Glutamatergic neuron (in vitro differentiated cells): Measurements from ENCODE around the gene GTF3C2. TPM values are rescaled to one million over a fixed set of nuclear protein-coding genes. Genes with fewer than 3 reads are reported as not detected.

ENCODE experiments used
- DNase-seq: peaks from one replicate; pipeline ENCODE4 v3.0.0; 2022
- H3K27ac Mint-ChIP-seq: one replicate; pipeline ENCODE4 v1.8.0; 2020; ENCODE audit warnings: mild to moderate bottlenecking, mixed read lengths, inconsistent platforms; ENCODE audit not compliant: unreplicated experiment
- H3K27me3 Mint-ChIP-seq: one replicate; pipeline ENCODE4 v1.8.0; 2020; ENCODE audit warnings: mild to moderate bottlenecking, moderate library complexity, mixed read lengths, inconsistent platforms; ENCODE audit not compliant: unreplicated experiment
- H3K36me3 Mint-ChIP-seq: one replicate; pipeline ENCODE4 v1.8.0; 2020; ENCODE audit warnings: mild to moderate bottlenecking, mixed read lengths, inconsistent platforms; ENCODE audit not compliant: unreplicated experiment
- H3K4me1 Mint-ChIP-seq: one replicate; pipeline ENCODE4 v1.8.0; 2020; ENCODE audit warnings: mild to moderate bottlenecking, low read depth, mixed read lengths, inconsistent platforms; ENCODE audit not compliant: unreplicated experiment
- H3K4me3 Mint-ChIP-seq: one replicate; pipeline ENCODE4 v1.8.0; 2020; ENCODE audit warnings: mild to moderate bottlenecking, mixed read lengths, inconsistent platforms; ENCODE audit not compliant: unreplicated experiment
- H3K9me3 Mint-ChIP-seq: one replicate; pipeline ENCODE4 v1.8.0; 2020; ENCODE audit warnings: mild to moderate bottlenecking, moderate library complexity, mixed read lengths, inconsistent platforms; ENCODE audit not compliant: unreplicated experiment
- total RNA-seq: library from RNA; stranded (reverse); fragmentation: NEBNext Ultra II Directional; extraction: Animal tissue kit (Norgen Biotek cat#: 25700); gene quantifications from one replicate; pipeline ENCODE4 v1.2.1, GENCODE V29; 2021; ENCODE audit not compliant: unreplicated experiment
- TF ChIP-seq, protein P1 (sequence below): fragments of 200-600 bp; sonication (generic); IDR thresholded peaks from one replicate; pipeline ENCODE4 v1.5.0; 2021; ENCODE audit not compliant: partially characterized antibody, unreplicated experiment

Gene GTF3C2
- total RNA-seq, 1 donor from 2014 or later = 111 TPM

- Mint-ChIP-seq H3K9me3 (peaks cover 16% of the 10 kb centered on the region), H3K27ac (no peak overlapping the region), H3K36me3 (no peaks in the 10 kb centered on the region), H3K4me3 (no peak overlapping the region), H3K4me1 (peaks cover 10% of the 10 kb centered on the region), H3K27me3 (peaks cover 10% of the 10 kb centered on the region)
- DNase-seq = no peak
- TF ChIP-seq, protein P1, sequence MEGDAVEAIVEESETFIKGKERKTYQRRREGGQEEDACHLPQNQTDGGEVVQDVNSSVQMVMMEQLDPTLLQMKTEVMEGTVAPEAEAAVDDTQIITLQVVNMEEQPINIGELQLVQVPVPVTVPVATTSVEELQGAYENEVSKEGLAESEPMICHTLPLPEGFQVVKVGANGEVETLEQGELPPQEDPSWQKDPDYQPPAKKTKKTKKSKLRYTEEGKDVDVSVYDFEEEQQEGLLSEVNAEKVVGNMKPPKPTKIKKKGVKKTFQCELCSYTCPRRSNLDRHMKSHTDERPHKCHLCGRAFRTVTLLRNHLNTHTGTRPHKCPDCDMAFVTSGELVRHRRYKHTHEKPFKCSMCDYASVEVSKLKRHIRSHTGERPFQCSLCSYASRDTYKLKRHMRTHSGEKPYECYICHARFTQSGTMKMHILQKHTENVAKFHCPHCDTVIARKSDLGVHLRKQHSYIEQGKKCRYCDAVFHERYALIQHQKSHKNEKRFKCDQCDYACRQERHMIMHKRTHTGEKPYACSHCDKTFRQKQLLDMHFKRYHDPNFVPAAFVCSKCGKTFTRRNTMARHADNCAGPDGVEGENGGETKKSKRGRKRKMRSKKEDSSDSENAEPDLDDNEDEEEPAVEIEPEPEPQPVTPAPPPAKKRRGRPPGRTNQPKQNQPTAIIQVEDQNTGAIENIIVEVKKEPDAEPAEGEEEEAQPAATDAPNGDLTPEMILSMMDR = no peak
Measured at GRCh38 chr2:27351802-27352598, 4.6 kb downstream of the GTF3C2 start.

DNA sequence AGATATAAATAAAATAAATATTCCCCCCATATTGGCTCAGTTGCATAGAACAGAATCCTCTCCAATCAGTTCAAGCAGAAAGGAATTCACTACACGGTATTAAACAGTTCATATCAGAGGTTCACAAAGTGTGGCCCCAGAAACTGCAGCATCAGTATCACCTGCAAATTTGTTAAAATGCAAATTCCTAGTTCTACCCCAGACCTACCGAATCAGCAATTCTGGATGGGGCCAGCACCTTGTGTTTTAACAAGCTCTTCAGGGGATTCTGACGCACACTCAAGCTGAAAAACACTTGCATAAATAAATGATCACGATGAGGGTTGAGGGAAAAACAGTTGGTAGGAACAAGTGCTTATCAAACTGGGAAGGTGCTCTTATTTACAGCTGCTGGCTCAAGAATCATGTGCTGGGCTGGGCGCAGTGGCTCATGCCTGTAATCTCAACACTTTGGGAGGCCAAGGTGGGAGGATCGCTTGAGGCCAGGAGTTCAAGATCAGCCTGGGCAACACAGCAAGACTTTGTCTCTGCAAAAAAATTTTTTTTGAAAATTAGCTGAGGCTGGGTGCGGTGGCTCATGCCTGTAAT is 6.4 kb downstream of the GTF3C2 start:
- H3K9me3 Mint-ChIP-seq = peaks cover 6% of the 10 kb centered on the region
- H3K27ac Mint-ChIP-seq = no peak overlapping the region

GRCh38 chr2:27347641-27348040 is 8.9 kb downstream of the GTF3C2 start:
- no peaks in the 10 kb centered on the region for H3K36me3 Mint-ChIP-seq
- no peaks in the 10 kb centered on the region for H3K4me1 Mint-ChIP-seq
- H3K27ac Mint-ChIP-seq = no peak overlapping the region
- TF ChIP-seq, protein P1 = no peak
- DNase-seq = no peak
- peaks cover 6% of the 10 kb centered on the region for H3K9me3 Mint-ChIP-seq
- no peak overlapping the region for H3K4me3 Mint-ChIP-seq
- no peaks in the 10 kb centered on the region for H3K27me3 Mint-ChIP-seq

More for the DNA sequence above, 6.4 kb downstream of the GTF3C2 start:
- DNase-seq = no peak
- TF ChIP-seq, protein P1 = no peak
- no peaks in the 10 kb centered on the region for H3K36me3 Mint-ChIP-seq
- no peak overlapping the region for H3K4me3 Mint-ChIP-seq
- peaks cover 3% of the 10 kb centered on the region for H3K27me3 Mint-ChIP-seq
- H3K4me1 Mint-ChIP-seq = peaks cover 3% of the 10 kb centered on the region

DNA sequence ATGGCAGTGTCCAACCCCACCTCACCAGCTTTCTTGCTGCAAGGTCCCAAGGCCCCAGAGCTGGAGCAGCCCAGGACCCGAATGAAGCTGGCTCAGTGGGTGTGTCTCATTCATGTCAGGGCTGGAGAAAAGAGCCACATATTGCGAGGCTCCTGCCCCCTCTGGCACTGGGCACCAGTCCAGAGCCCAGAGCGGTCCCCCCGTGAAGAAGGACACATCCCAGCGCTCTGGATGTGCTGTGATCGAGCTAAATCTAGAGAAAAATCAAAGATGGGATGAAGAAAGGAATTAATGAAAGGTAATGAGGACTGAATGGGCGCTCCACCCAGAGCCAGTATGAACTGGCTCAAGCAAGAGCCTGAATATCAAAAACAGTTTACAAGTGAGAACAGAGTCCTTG is 20.4 kb downstream of the GTF3C2 start:
- Mint-ChIP-seq H3K27ac (no peak overlapping the region), H3K27me3 (no peaks in the 10 kb centered on the region), H3K4me1 (no peaks in the 10 kb centered on the region), H3K36me3 (no peaks in the 10 kb centered on the region), H3K4me3 (no peak overlapping the region), H3K9me3 (peaks cover 2% of the 10 kb centered on the region)
- TF ChIP-seq, protein P1 = no peak
- DNase-seq = no peak

DNA sequence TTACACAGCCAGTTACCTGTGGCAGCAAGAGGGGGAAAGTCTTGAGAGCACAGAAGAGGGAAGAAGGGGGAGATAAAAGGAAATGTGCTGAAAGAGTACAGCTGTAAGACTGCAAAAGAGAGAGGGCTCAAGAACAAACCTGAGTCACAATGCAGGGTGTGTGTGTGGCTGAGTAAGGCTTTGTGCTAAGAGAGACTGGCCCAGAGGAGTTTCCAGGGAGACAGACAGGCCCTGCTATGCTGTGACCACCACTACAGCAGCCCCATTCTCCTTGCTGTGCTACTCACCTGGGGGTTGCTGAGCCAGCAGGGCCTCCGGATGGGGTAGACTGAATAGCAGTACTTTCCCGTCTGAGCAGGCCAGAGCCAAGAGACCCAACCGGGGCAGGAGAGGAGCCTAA is 21.3 kb downstream of the GTF3C2 start:
- Mint-ChIP-seq H3K9me3 (peaks cover 2% of the 10 kb centered on the region), H3K36me3 (no peaks in the 10 kb centered on the region), H3K4me1 (no peaks in the 10 kb centered on the region), H3K27me3 (no peaks in the 10 kb centered on the region), H3K4me3 (no peak overlapping the region), H3K27ac (no peak overlapping the region)
- TF ChIP-seq, protein P1 = no peak
- no peak for DNase-seq
